Measurements from ENCODE around the gene LDB2.

- TF ChIP-seq CTCF (IDR thresholded peaks at IDR 0.05 in 4 of 5, conservative IDR thresholded peaks at IDR 0.05 in 1 of 5) (no peak), POLR2A (IDR thresholded peaks at IDR 0.05) (no peak)
Measured at GRCh38 chr4:16694173-16694883, 204.1 kb downstream of the LDB2 start.
